Fibroblast of skin of scalp (primary cell): ENCODE results near the gene CD93.

ENCODE experiments used
- DNase-seq: peaks from one replicate; pipeline ENCODE4 v3.0.0-alpha.2; 2013

The CD93 gene

DNA sequence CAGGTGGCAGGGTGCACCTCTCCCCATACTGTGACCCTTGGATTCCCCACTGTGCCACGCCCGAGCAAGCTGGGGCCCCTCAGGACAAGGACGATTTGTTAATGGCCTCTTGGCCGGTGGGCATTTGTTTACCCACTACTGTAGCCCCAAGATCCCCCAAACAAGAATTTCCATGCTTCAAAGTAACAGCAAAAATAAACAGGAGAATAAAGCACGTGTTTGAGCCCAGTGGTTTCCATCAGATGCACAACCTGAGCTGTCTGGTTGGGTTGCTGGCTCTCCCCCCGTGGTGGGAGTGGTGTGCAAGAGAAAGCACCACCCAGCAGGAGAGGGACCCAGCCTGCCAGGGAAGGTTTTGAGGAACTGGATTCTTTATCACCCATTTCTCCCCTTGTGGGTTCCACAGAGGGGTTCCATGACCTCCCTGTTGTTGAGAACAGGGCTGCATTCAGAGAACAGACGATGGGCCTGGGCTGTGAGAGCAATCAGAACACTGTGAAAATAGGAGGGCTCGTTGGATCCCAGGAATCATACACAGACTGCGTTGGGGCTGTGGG is 4.8 kb downstream of the CD93 start:
- DNase-seq: no peak

DNA sequence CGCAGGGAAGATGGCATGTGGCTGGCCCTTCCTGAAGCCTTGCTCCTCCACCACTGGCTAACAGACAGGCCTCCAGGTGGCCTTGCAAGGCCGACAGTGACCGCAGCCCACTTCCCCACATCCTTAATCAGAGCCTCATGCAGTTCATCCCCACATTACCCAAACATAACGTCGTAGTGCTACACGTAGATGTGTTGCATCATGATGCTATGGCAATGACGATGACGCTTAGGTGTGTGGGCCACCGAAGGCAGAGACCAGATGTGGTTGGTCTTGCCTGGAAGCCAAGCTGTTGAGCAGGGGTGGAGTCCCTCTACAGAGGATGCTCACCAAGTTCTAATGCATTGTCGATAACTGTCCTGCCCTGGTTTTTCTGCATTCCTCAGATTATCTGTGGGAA is 5.6 kb downstream of the CD93 start:
- DNase-seq: no peak

DNA sequence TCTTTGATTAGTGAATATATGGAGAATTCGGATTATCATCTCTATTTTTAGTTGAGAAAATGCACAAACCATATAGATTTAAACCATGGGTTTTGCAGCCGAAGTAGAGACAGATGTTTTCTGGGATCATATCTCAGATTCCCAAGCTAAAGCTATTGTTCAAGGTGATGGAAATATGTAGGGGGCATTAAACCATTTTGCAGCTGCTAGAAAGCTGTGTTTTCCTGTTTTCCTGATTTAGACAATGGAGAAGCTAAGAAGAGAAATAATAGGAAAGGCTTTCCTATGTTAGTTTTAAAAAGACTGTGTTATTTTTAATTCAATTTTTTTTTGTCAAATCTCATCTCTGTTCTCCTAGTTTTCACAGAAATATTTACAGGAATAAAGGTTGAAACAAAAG is 6.2 kb downstream of the CD93 start:
- DNase-seq: no peak

DNA sequence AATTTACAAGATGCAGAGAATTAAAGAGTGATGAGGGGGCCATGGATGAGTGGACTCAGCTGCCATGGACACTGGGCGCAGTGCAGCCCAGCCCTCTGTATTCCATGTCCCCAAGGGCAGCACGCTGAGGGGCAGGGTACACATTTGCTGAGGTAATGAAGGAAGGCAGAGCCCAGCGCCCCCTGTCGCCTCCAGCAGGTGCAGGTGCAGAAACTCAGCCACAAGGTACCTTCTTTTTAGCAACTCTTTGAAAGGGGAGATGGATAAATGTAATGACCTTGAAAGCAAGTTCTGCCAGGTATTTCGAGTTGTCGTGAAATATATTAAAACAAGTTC is 7.1 kb downstream of the CD93 start:
- no peak for DNase-seq

DNA sequence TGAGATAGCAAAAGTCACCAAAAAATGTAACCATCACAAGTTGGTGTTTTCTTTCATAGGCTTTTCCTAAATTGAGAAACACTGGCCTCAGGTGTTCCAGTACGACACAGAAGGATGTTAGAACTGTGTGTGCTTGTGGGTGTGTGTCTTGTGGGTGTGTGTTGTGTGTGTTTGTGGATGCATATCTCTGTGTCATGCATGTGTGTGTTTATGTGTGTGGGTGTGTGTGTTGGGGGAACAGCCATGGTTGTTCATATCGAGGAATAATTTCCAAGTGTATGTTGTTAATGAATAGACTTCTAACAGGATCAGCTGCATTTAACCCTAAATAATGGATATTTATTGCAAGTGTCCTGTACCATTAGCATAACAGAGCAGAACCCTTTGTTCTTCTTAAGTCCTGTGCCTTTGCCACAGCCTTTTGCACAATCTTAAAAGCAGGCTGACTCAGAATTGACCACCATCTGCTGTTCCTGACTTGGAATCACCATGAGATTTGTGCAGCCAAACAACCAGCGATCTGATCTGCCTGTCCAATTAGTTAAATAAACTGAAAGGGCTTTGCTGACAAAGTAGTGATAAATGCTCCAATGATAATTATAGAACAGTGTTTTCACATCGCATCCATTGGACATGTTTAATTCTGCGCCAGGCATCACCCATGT is 7.6 kb downstream of the CD93 start:
- DNase-seq: no peak

DNA sequence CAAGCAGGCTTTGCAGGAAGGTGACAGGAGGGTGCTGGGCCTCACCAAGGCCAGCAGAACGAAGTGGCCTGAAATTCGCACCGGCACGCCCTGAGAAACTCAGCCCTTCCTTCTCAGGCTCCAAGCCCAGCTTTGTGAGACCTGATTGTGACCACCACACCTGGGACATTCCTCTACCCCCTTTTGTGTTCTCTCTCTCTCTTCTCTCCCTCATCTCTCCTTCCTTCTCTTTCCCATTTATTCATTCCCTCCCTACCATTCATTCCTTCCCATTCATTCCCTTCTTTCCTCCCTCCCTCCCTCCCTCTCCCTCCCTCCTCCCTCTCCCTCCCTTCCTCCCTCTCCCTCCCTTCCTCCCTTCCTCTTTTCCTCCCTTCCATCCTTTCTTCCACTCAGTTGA is 8.8 kb downstream of the CD93 start:
- DNase-seq: no peak

DNA sequence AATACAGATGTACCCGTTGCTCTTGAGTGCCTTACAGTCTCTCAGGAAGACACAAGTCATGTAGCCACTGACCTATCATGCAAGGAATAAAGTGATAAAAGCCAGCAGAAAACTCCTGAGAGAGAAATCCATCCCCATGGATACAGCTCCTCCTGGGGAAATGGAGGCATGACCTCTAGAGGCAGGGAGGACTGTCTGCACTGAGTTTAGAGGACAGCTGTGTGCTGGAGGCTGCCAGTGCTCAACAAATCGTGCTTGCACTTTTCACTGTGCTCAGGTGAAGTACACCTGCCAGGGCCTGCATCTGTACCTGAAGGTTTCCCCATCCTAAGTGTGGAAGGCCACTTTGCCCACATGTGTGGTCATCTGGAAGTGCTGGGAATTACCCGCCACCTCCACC is 12.1 kb downstream of the CD93 start:
- DNase-seq: no peak

DNA sequence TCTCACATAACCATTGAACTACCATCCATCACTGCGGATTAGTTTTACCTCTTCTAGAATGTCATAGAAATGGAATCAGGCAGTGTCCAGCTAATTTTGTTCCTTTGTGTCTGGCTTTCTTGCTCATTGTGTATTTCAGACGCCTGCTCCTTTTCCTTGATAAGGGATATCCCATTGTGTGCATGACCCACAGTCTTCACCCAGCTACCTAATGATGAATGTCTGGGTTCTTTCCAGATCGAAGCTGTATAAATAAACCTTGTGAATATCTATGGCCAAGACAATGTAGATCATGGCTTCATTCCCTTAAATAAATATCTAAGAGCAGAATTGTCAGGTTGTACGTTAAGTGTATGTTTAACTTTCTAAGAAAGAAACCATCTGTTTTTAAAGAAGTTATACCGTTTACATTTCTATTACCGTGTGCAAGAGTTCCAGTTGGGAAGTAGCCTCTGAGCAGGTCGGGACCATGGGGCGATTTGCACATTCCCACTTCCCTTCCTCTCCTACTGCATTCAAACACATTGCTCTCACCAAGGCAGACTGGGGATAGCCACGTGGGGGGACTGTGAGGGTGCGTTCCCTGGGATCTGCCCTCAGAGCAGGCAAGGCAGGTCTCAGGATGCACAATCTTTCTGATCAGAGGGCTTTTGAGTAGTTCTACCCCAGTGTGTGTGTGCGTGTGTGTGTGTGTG is 13.1 kb downstream of the CD93 start:
- no peak for DNase-seq

DNA sequence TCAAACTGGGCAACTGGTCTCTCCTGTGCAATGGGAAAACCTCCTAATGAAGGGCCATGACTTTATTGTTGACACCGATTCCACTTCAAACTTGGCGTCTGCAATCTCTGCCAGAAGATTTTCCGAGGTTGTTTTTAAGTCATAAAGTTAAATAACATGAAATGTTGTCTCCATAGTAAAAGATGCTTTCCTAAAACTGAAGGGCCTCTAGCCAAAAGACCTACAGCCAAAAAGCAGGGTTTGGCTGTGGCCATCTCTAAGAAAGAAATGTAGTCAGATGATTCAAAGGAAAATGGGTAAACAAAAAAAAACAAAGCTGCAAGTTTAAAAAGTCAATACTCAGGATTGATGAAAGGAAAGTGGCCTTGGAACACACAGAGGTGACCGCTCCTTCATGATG is 14.1 kb downstream of the CD93 start:
- no peak for DNase-seq

DNA sequence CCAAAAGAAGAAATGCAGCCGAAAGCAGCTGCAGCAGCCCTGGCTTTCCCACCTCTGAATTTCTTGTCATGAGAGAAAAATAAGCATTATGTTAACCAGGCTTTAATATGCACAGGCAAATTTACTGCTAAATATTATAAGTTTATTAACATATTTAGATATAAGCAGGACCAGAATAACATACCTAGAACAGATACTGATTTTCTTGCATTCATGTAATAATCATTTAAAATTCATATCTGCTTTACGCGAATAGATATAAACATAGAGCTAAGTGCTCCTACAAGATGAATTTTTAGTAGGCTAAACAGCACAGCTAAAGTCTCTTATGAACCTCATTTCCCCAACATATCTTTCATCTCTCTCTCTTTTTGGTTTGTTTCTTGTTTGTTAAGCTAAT is 14.7 kb downstream of the CD93 start:
- DNase-seq: no peak

DNA sequence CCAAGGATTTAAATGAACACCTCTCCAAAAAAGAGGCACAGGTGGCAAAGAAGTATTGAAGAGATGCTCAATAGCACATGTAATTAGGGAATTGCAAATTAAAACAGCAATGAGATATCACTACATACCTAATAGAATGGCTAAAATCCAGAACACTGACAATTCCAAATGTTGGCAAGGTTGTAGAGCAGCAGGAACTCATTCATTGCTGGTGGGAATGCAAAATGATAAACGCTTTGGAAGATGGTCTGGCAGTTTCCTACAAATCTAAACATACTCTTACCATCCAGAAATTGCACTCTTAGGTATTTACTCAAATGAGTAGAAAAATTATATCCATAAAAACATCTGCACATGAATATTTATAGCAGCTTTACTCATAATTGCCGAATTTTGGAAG is 17.0 kb downstream of the CD93 start:
- no peak for DNase-seq

DNA sequence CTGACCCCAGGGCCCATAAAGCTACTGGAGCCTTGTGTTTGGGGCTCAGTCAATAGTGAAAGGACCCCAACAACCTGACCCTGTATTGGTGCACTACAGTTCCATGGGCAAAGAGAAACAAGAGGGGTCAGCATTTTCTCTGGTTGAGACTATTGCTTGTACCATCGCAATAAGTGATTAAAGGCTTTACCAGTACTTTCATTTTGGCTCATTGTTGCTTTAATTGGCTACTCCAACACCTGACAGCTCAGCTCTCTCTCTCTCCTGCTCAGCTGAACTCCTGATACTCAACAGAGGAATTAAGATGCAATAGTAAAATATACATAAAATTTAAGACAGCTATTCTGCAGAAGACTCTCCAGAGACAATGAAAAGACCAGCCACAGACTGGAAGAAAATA is 17.8 kb downstream of the CD93 start:
- DNase-seq: no peak

DNA sequence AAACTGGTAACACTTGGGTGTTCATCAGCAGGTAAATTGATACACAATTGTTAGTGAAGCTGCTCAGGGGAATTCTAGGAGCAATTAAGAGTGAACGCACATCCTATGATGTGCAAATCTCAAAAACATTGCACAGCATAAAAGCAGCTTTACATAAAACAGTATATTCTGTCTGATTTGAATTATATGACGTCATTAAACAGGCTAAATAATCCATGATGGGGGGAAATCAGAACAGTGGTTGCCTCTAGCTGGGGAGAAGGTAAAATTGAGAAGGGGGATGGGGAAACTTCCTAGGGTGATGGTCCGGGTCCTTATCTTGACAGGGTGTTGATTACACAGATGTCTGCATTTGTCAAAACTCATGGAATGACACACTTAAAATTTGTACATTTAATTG is 19.4 kb downstream of the CD93 start:
- no peak for DNase-seq

DNA sequence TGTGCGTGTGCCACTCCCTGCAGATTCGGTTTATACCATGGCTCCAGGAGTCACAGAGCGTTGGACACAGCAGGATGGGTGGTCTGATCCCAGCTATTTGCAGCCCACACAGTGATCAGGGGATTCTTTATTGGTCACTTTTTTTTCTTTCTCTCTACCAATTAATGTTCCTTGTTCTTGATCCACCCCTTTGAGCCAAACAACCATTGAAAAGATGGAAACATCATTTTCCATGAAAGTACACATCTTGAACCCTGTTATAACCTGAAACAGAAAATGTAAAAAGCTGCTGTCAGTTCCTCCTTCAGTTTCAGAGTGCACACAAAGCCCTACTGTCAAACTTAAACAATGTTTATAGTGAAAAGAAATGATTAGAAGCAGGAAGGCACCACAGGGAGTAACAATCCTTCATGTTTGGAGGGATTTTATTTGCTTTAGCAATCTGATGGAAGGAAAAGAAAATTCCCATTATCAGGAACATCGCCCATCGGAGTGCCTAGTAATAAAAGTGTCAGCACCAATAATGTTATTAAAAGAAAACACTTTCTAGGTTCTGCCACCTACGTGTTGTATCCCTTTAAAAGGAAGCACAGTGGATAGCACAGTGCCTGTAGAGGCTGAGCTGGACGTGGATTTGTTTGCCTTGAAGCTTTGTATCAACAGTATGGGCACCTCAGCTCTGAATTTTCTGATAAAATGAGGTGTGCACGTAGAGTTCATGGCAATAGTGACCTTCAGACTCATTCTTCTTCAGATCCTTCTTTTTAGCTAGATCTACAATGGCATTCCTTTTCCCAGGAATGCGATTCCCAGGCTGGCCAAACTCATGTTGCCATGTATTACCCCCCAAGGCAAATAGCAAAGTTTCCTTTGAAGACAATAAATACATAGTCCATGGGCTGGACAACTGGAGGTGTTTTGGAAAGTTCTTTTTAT is 20.6 kb downstream of the CD93 start:
- DNase-seq: no peak

DNA sequence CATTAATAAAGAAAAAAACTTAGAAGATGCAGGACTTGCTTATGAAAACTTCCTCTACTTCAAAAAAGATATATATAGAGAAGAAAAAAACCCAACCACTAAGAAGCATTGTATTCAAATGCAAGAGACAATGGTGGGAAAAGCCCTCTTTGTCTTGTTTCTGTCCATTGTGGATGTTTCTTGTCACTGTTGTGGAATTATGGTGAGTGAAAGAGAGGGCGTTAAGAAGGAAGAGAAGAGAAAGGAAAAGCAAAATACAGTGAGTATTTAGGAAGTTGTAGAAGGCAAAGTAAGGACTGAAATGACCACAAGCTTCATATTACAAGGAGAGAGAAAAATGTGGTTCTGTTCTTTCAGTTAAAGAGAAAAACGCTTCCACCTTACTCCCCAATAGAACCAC is 22.5 kb downstream of the CD93 start:
- DNase-seq: no peak

DNA sequence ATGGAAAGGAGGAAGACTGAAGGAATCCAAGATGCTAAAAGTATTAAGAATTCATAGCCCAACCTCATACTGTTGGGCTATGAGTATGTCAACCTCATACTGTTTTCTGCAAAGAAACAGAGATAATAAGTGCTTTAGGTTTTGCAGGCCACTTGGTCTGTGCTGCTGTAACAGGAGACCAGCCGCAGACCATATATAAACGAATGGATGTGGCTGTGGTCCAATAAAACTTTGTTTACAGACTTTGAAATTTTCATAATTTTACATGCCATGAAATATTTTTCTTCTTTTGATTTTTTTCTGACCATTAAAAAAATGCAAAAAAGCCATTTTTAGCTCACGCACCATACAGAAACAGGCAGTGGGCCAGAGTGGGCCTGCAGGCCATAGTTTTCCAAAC is 23.0 kb downstream of the CD93 start:
- DNase-seq: no peak

DNA sequence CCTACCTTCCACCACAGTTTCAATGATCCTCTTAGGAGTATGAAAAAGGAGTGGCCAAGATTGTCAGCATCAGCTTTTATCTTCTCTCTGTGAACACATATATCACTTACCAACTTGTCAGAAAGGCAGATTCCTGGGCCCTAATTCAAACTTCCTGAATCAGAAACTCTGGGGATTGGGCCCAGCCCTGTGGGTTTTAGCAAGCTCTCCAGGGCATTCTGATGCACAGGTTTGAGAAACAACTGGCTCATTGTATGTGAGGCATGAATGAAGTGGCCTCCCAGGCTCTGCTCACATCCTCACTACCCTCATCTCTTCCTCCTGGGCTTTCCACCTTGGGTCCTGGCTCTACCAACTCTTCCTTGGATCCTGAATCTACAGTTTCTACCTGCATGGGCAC is 23.5 kb downstream of the CD93 start:
- DNase-seq: no peak

DNA sequence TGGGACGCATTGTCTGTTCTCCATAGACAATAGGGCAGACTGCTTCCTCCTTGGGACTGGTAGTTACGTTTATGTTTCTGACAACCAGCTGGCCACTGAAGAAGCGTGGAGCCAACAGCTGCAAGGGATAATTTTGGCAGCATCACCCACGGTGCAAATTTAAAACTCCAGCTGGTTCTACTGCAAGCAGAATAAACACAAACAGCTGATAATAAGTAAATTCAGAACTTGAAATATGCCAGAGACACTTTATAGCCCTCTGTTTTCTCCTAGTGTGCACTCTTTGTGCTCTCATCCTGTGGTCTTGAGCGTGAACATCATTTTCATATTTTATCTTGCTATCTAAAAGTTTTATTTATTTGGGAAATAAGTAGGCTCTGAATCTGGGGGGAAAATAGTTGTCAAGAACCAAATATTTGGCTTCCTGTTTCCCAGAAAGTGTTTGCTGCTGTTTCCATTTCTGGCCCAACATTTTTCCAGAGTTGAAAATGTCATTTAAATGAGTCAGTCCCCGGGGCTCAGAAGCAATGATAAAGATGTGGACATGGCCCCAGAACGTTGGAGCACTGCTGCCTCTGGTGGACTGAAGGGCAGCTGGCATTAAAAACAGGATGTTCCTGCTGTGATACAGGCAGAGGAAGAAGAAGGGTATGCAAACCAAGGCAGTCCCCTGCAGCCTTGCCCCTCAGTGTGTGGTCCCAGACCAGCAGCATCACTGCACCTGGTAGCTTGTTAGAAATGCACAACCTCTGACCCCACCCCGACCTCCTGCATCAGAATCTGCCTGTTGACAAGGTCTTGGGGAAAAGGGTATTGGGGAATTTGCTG is 24.2 kb downstream of the CD93 start:
- peak; percentile 93 for DNase-seq

DNA sequence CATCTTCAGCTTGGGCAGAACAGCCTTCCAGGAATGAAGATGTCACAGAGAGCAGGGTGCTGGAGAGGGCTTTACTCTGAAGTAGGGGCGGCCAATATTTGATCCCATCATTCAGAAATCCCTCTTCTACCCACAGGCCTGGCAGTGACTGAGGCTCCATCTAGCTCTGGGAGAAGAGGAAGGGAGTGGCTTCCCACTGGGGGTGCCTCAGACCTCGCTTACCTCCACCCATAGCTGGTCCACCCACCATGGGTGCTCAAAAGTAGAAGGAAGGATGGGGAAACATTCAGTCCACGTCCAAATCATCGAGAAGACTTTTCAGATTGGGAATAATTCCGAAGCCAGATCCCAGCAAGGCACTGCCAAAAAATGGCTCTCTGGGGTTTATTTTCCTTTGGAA is 24.9 kb downstream of the CD93 start:
- no peak for DNase-seq

DNA sequence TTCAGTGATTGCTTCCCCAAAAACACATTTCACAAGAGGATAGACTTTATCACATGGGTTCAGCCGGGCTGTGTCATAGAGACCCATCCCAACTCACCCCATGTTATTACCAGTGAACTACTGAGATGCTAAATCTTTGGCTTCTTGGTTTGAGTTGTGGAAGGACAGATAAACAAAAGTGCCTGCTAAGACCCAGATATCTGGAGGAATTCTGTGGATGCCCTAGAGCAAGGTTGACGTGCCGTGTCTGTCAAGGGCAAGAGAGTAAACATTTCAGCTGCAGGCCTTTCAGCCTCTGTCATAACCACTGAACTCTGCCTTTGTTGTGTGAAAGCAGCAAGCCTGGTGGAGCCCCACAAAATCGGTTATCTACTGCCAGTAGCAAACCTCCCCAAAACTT is 25.5 kb downstream of the CD93 start:
- DNase-seq: no peak

DNA sequence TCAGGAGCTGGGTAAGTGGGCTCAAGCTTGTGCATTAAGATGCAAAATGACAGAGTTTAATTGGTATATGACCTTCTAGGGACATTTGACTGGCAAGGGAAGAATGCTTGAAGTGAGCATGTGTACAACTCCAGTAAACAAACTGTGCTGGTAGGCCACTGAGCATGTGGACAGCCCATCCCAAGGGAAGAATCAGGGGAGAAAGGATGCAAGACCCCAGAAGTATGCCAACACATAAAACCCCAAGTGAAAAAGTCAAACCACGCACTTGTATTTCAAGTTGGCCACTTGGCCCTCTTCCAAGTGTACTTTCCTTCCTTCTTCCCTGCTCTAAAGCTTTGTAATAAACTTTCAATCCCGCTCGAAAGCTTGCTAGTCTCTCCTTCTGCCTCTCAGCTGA is 26.3 kb downstream of the CD93 start:
- no peak for DNase-seq

DNA sequence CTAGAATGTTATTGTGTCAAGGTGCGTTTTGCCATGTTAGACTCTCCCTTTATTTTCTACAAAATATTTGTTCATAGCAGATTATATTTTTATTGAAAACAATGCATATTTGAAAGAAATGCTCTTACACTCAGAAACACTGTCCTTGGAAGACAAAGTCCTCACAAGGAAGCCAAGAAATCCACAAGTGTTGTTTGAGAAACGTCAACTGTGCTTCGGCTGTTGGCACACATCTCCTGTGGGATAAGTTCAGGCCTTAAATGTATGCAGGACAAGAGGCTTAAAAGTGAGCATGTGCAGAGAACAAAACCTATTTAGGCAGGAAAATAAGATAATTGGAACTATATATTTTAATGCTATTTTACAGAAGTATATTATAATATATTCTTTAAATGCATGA is 27.1 kb downstream of the CD93 start:
- DNase-seq: no peak

DNA sequence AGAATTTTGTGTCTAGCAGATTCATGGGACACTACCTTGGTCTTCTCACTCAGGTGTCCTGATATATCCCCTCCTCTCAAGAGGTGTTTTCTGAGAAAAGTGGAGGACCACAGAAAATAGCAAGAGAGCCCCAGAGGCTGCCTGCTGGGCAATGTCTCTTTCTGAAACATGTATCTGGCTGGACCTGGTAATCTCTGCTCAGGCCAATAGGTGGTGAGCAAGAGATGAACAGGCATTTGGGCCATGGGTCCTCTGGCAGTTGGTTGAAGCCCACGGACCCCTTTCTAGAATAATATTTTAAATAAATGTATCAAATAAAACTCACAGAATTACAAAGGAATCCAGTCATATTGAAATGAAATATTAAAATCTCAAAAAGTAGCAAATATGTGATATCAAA is 27.9 kb downstream of the CD93 start:
- no peak for DNase-seq
